ENCODE data around the gene TRIO.
"Not testable (repeated sequence)": the region's sequence is repeated elsewhere in the genome, so short reads cannot be mapped to it uniquely, and the experiment has no call there.

Gene TRIO

GRCh38 chr5:14185326-14186058, 42.4 kb downstream of the TRIO start:
- DNase-seq: peak in 22 of 51 donors; percentile 14 to 70 (median 46)

- DNase-seq: no peak
These were observed 43.1 kb downstream of the TRIO start for GRCh38 chr5:14186059-14186830.

- DNase-seq: no peak
These were observed 44.0 kb downstream of the TRIO start for GRCh38 chr5:14187157-14187556.

GRCh38 chr5:14187660-14188059, 44.5 kb downstream of the TRIO start:
- no peak for DNase-seq

- DNase-seq: no peak
These were observed 45.6 kb downstream of the TRIO start for GRCh38 chr5:14188778-14189177.

GRCh38 chr5:14189680-14190079, 46.5 kb downstream of the TRIO start:
- DNase-seq: no peak

- peak in 5 of 51 donors; percentile 15 to 37 (median 23) for DNase-seq
These were observed 47.3 kb downstream of the TRIO start for GRCh38 chr5:14190194-14191164.

- no peak for DNase-seq
These were observed 48.2 kb downstream of the TRIO start for GRCh38 chr5:14191325-14191724.

GRCh38 chr5:14193496-14193895, 50.4 kb downstream of the TRIO start:
- DNase-seq: no peak

GRCh38 chr5:14195588-14195987, 52.4 kb downstream of the TRIO start:
- no peak for DNase-seq

GRCh38 chr5:14197056-14197455, 53.9 kb downstream of the TRIO start:
- DNase-seq: no peak

- no peak for DNase-seq
These were observed 56.8 kb downstream of the TRIO start for GRCh38 chr5:14199902-14200301.

- no peak for DNase-seq
These were observed 57.3 kb downstream of the TRIO start for GRCh38 chr5:14200312-14200990.

GRCh38 chr5:14201325-14202045, 58.3 kb downstream of the TRIO start:
- no peak for DNase-seq

GRCh38 chr5:14202462-14202861, 59.3 kb downstream of the TRIO start:
- DNase-seq: no peak

- no peak for DNase-seq
These were observed 61.0 kb downstream of the TRIO start for GRCh38 chr5:14204011-14204670.

GRCh38 chr5:14204785-14205321, 61.7 kb downstream of the TRIO start:
- peak in 2 of 51 donors; percentile 16 to 31 for DNase-seq

- DNase-seq: no peak
These were observed 63.0 kb downstream of the TRIO start for GRCh38 chr5:14206028-14206725.

- not testable (repeated sequence) for DNase-seq
These were observed 64.3 kb downstream of the TRIO start for GRCh38 chr5:14207428-14207827.
